GM18520 (cell line): ENCODE measurements around the gene FTSJ1.
"Not testable (repeated sequence)": the region's sequence is repeated elsewhere in the genome, so short reads cannot be mapped to it uniquely, and the experiment has no call there.

Experiments used
- ATAC-seq: cut with Tn5 transposase; IDR thresholded peaks from one replicate; pipeline ENCODE4 v1.9.1; 2021; ENCODE audit not compliant: unreplicated experiment

The FTSJ1 gene

GRCh38 chrX:48475774-48476577 is at the start of gene FTSJ1:
TSS of gene FTSJ1 (plus strand) at chrX:48476199. CDS start at chrX:48478048, 1,849 bp downstream.
- peak; percentile 86 for ATAC-seq

- ATAC-seq = not testable (repeated sequence)
These were observed 48.8 kb upstream of the FTSJ1 start for GRCh38 chrX:48427027-48427716.

- not testable (repeated sequence) for ATAC-seq
These were observed 46.4 kb upstream of the FTSJ1 start for GRCh38 chrX:48429606-48430005.

GRCh38 chrX:48430166-48430565 is 45.8 kb upstream of the FTSJ1 start:
- not testable (repeated sequence) for ATAC-seq

GRCh38 chrX:48433713-48434112 is 42.3 kb upstream of the FTSJ1 start:
- ATAC-seq = not testable (repeated sequence)

GRCh38 chrX:48447201-48447600 is 28.8 kb upstream of the FTSJ1 start:
- not testable (repeated sequence) for ATAC-seq

- no peak for ATAC-seq
These were observed 25.9 kb upstream of the FTSJ1 start for GRCh38 chrX:48450076-48450475.

GRCh38 chrX:48451708-48452107 is 24.3 kb upstream of the FTSJ1 start:
- no peak for ATAC-seq

GRCh38 chrX:48456628-48457331 is 19.2 kb upstream of the FTSJ1 start:
- no peak for ATAC-seq

GRCh38 chrX:48458711-48459110 is 17.3 kb upstream of the FTSJ1 start:
- no peak for ATAC-seq

- ATAC-seq = no peak
These were observed 16.5 kb upstream of the FTSJ1 start for GRCh38 chrX:48459483-48459882.

GRCh38 chrX:48460031-48460430 is 16.0 kb upstream of the FTSJ1 start:
- no peak for ATAC-seq

- ATAC-seq = no peak
These were observed 15.4 kb upstream of the FTSJ1 start for GRCh38 chrX:48460606-48461005.

- no peak for ATAC-seq
These were observed 14.2 kb upstream of the FTSJ1 start for GRCh38 chrX:48461830-48462229.

- no peak for ATAC-seq
These were observed 10.6 kb upstream of the FTSJ1 start for GRCh38 chrX:48465336-48465933.

GRCh38 chrX:48466696-48467095 is 9.3 kb upstream of the FTSJ1 start:
- no peak for ATAC-seq

GRCh38 chrX:48467281-48467761 is 8.7 kb upstream of the FTSJ1 start:
- ATAC-seq = no peak

- ATAC-seq = no peak
These were observed 7.7 kb upstream of the FTSJ1 start for GRCh38 chrX:48468247-48468671.

- no peak for ATAC-seq
These were observed 7.0 kb upstream of the FTSJ1 start for GRCh38 chrX:48468693-48469691.
